IPS-15b (cell line): Measurements from ENCODE around the gene RBM33.

Experiments used
- H3K27me3 ChIP-seq: one replicate; pipeline ENCODE4 v1.6.1; 2013; ENCODE audit warnings: low read length; ENCODE audit not compliant: control insufficient read depth, insufficient read depth
- H3K36me3 ChIP-seq: one replicate; pipeline ENCODE4 v1.6.1; 2013; ENCODE audit warnings: low read length; ENCODE audit not compliant: control insufficient read depth, insufficient read depth
- H3K4me1 ChIP-seq: one replicate; pipeline ENCODE4 v1.6.1; 2013; ENCODE audit warnings: mild to moderate bottlenecking, low read length; ENCODE audit not compliant: control insufficient read depth, insufficient read depth
- H3K4me3 ChIP-seq: one replicate; pipeline ENCODE4 v1.5.1; 2013; ENCODE audit warnings: low read depth, low read length
- H3K9ac ChIP-seq: one replicate; pipeline ENCODE4 v1.6.1; 2013; ENCODE audit warnings: low read depth, mild to moderate bottlenecking, low read length
- H3K9me3 ChIP-seq: one replicate; pipeline ENCODE4 v1.6.1; 2013; ENCODE audit warnings: mild to moderate bottlenecking, low read length; ENCODE audit not compliant: control insufficient read depth, insufficient read depth

The RBM33 gene

DNA sequence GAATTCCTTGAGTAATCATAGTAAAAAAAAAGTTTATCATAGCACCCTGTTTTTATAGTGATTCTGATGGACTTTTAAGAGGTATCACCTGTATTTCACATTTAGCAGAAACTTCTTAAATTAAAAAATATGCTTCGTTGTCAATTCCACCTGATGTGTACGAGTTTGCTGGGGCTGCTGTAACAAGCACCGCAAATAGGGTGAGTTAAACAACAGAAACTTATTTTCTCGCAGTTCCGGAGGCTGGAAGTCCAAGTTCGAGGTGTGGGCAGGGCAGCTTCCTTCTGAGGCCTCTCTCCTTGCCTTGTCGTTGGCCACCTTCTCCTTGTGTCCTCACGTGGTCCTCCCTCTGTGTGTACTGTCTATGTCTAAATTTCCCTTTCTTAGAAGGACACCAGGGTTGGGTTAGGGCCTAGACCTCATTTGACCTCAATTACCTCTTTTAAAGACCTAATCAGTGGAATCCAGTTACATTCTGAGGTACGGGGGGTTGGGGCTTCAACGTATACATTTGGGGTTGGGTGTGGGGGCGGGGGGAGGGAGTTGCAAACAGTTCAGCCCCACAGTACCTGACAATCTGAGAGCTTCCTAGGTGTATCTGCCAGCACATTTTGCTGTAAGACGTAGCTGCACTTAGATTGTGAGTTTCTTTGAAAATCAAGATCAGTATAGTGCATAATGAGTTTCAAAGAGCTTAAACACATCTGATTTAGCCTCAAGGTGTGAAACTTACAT, 72.7 kb downstream of the RBM33 start:
- no peak overlapping the region for H3K4me3 ChIP-seq
- H3K27me3 ChIP-seq = no peaks in the 10 kb centered on the region
- H3K4me1 ChIP-seq = no peaks in the 10 kb centered on the region
- no peak overlapping the region for H3K9ac ChIP-seq
- peaks cover 6% of the 10 kb centered on the region for H3K36me3 ChIP-seq
- H3K9me3 ChIP-seq = no peaks in the 10 kb centered on the region

DNA sequence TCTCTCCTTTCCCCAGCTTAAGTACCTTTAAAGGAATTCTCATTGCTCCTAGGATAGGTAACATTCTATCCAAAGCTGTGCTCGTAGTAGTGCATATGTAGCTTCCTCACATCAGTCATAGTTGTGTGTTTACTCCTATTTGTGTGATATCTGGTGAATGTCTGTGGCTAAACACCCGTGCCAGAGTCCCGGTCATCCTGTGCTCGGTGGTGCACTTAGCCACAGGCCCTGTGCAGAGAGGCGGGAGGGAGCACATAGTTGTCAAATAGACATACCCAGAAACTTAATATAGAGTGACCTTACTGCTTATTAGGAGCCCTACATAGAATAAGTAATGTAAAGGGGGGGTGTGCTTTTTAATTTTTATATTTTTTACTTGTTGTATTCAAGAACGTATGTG, 76.6 kb downstream of the RBM33 start:
- H3K27me3 ChIP-seq = no peaks in the 10 kb centered on the region
- no peaks in the 10 kb centered on the region for H3K9me3 ChIP-seq
- no peak overlapping the region for H3K4me3 ChIP-seq
- no peaks in the 10 kb centered on the region for H3K36me3 ChIP-seq
- no peak overlapping the region for H3K9ac ChIP-seq
- no peaks in the 10 kb centered on the region for H3K4me1 ChIP-seq

DNA sequence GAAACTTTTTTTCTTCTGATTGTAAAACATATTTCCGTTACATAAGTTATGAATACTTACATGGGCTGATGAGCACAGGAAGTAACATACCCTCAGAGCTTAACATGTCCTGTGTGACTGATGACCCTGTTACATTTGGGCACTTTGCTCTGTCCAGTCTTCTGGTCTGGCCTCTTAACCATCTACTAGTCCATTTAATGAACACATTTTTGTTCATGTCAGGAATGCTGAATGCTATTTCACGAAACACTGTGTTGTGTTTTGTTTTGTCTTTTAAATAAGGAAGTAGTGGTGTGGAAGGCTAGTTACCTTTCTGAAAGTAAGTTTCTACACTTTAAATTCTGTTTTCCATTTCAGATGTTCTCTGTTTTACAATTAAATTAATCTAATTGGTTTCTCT, 77.7 kb downstream of the RBM33 start:
- Histone ChIP-seq H3K9me3 (no peaks in the 10 kb centered on the region), H3K36me3 (no peaks in the 10 kb centered on the region), H3K4me3 (no peak overlapping the region), H3K4me1 (no peaks in the 10 kb centered on the region), H3K9ac (no peak overlapping the region), H3K27me3 (no peaks in the 10 kb centered on the region)

DNA sequence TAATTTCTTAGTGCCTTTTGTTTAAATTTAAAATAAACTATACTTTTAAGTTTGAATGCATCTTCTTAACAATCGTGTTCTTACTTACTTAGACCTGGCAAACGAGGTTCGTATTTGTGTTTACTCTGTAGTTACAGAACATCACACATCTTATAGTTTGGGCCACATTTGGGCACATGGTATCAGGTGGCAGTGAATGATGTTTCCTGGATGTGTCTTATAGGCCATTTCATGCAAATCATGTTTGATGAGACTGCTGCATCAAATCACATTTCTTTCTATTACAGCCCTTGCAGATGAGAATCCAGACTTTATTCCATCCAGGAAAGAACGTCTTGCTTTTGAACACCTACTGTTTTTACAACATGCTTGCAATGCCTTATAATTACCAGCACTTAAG, 78.5 kb downstream of the RBM33 start:
- no peaks in the 10 kb centered on the region for H3K36me3 ChIP-seq
- H3K9me3 ChIP-seq = no peaks in the 10 kb centered on the region
- H3K9ac ChIP-seq = no peak overlapping the region
- H3K27me3 ChIP-seq = no peaks in the 10 kb centered on the region
- no peak overlapping the region for H3K4me3 ChIP-seq
- no peaks in the 10 kb centered on the region for H3K4me1 ChIP-seq

DNA sequence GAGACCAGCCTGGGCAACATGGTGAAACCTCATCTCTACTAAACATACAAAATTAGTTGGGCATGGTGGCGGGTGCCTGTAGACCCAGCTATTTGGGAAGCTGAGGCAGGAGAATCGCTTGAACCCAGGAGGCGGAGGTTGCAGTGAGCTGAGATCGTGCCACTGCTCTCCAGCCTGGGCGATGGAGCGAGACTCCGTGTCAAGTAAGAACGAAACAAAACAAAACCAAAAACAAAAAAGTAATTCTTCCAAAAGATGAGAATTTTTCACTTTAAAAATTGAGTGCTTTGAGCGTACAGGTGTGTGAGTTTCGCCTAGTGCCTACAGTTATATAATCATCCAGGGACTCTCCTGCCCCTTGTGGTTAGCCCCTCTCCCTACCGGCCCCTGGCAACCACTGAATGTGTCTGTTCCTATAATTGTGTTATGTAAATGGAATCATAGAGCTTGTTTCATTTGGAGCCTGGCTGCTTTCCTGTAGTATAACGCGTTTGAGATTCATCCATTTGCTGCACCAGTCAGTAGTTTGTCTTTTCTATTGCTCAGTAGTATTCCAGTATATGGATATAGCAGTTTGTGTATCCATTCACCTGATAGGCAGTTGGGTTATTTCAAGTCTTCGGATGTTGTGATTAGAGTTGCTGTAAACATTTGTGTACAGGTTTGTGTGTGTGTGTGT, 80.0 kb downstream of the RBM33 start:
- H3K9ac ChIP-seq = no peak overlapping the region
- H3K9me3 ChIP-seq = no peaks in the 10 kb centered on the region
- no peak overlapping the region for H3K4me3 ChIP-seq
- no peaks in the 10 kb centered on the region for H3K4me1 ChIP-seq
- no peaks in the 10 kb centered on the region for H3K27me3 ChIP-seq
- H3K36me3 ChIP-seq = no peaks in the 10 kb centered on the region

DNA sequence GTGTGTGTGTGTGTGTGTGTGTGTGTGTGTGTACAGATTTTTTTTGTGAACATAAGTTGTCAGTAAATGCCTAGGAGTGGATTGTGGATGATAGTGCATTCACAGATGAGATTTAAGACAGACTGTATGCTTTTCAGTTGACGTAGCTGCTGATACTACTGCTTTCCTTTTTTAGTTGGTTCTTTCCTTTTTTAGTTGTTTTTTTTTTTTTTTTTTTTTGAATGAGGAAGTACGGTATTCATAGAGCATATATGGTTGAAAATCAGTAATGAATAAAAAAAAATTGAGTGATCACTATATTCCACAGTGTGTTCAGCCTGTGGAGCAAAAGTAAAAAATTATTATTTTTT, 80.5 kb downstream of the RBM33 start:
- no peak overlapping the region for H3K4me3 ChIP-seq
- H3K36me3 ChIP-seq = no peaks in the 10 kb centered on the region
- H3K9me3 ChIP-seq = no peaks in the 10 kb centered on the region
- H3K9ac ChIP-seq = no peak overlapping the region
- no peaks in the 10 kb centered on the region for H3K27me3 ChIP-seq
- H3K4me1 ChIP-seq = no peaks in the 10 kb centered on the region

DNA sequence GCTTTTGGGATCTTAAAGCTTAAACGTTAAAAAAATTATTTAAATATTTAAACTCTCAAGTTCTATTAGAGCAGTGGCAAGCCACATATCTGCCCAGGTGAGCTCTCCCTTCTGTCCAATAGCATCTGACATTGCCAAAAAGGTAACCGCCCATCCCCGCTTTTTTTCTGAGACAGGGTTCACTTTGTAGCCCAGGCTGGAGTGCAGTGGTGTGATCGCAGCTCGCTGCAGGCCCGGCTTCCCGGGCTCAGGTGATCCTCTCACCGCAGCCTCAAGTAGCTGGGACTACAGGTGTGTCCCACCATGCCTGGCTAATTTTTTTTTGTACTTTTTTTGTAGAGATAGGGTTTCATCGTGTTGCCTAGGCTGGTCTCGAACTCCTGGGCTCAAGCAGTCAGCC, 83.2 kb downstream of the RBM33 start:
- Histone ChIP-seq H3K9ac (no peak overlapping the region), H3K27me3 (no peaks in the 10 kb centered on the region), H3K4me3 (no peak overlapping the region), H3K4me1 (no peaks in the 10 kb centered on the region), H3K36me3 (no peaks in the 10 kb centered on the region), H3K9me3 (no peaks in the 10 kb centered on the region)

DNA sequence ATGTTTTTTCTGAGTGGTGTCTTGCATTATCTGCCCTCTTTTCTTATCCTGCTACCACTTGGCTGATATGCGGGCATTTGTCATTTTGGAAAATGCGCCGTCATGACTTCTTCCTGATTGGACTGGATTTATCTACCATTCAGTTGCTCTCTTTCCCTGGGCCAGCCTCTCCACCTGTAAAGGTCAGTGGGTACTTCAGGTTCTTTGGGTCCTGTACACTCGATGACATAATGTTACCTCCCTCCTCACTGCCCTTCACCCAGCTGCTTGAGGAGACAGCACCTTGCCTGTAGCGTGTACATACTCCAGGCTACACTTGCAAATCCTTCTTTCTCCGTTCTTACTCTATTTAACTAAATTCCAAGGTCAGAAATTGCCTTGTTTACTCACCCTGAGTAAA, 83.7 kb downstream of the RBM33 start:
- H3K27me3 ChIP-seq = no peaks in the 10 kb centered on the region
- no peak overlapping the region for H3K4me3 ChIP-seq
- H3K9ac ChIP-seq = no peak overlapping the region
- no peaks in the 10 kb centered on the region for H3K4me1 ChIP-seq
- H3K36me3 ChIP-seq = no peaks in the 10 kb centered on the region
- H3K9me3 ChIP-seq = no peaks in the 10 kb centered on the region

DNA sequence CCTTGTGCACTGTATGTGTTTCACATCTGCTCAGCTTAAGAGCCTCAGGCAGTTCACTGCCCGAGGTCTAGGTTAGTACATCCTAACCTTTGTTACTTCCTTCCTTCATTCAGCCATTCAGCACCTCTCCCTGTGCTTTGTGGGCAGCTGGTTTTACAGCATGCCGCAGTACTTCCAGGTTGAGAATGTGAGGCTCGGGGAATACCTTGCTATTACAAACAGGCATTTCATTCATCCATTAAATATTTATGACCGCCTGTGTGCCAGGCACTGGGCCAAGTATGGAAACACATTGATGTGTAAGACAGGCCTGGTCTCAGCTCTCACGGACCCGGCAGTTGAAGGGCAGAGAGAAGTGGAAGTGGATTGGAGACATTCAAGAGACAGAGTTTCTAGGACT, 85.4 kb downstream of the RBM33 start:
- H3K9me3 ChIP-seq = no peaks in the 10 kb centered on the region
- no peaks in the 10 kb centered on the region for H3K4me1 ChIP-seq
- no peaks in the 10 kb centered on the region for H3K27me3 ChIP-seq
- H3K4me3 ChIP-seq = no peak overlapping the region
- no peaks in the 10 kb centered on the region for H3K36me3 ChIP-seq
- H3K9ac ChIP-seq = no peak overlapping the region

DNA sequence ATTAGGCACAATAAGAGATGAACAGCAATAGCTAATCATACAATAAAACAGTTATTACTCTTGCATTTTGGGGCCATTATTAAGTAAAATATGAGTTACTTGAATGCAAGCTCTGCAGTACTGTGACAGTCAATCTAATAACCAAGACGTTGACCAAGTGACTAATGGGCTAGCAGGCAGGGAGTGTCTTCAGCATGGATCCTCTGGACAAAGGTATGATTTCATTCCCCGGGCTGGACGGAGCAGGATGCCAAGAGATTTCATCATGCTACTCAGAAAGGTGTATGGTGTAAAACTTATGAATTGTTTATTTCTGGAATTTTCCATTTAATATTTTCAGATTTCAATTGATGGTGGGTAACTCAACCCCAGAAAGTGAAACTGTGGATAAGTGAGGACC, 86.9 kb downstream of the RBM33 start:
- Histone ChIP-seq H3K9ac (no peak overlapping the region), H3K27me3 (no peaks in the 10 kb centered on the region), H3K36me3 (no peaks in the 10 kb centered on the region), H3K4me1 (no peaks in the 10 kb centered on the region), H3K9me3 (no peaks in the 10 kb centered on the region), H3K4me3 (no peak overlapping the region)

DNA sequence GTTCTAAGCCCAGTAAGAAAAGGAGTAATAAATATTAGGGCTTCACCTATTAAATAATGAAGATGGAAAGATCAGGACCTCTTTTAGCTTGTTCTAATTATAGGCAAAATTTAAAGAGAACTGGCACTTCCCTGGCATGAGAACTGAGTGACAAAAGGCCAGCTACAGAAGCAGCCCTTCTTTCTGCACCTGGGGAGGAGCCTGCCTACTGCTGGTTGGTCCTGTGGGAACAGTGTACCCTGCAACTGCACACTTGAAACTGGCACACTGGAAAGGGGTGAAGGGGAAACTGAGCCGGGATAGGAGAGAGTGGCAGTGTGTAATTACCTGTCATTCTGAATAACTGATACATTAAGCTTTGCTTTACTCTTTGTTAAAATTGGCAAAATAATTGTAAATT, 87.4 kb downstream of the RBM33 start:
- H3K36me3 ChIP-seq = no peaks in the 10 kb centered on the region
- no peak overlapping the region for H3K9ac ChIP-seq
- H3K4me1 ChIP-seq = no peaks in the 10 kb centered on the region
- H3K27me3 ChIP-seq = no peaks in the 10 kb centered on the region
- H3K9me3 ChIP-seq = no peaks in the 10 kb centered on the region
- H3K4me3 ChIP-seq = no peak overlapping the region

DNA sequence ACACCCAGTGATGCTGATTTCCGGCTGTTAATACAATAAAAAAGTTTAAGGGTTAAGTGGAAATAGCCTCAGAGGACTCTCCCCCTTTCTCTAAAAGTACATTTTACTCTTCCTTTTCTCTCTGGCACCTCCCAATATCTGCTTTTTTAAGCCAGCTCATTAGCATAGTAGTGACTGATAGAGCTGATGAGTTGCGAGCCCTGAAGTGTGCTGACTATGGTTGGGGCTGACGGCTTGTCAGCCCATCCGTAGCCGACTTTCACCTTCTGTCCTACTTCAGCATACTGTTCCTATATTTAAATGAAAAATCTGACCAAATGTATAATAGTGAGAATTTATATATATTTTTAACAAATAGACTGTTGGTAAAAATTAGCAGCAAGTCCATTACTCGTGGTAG, 87.8 kb downstream of the RBM33 start:
- Histone ChIP-seq H3K36me3 (peaks cover 2% of the 10 kb centered on the region), H3K9ac (no peak overlapping the region), H3K27me3 (no peaks in the 10 kb centered on the region), H3K4me1 (no peaks in the 10 kb centered on the region), H3K9me3 (no peaks in the 10 kb centered on the region), H3K4me3 (no peak overlapping the region)
